Measurements from ENCODE around the gene NOP9.

The NOP9 gene

DNA sequence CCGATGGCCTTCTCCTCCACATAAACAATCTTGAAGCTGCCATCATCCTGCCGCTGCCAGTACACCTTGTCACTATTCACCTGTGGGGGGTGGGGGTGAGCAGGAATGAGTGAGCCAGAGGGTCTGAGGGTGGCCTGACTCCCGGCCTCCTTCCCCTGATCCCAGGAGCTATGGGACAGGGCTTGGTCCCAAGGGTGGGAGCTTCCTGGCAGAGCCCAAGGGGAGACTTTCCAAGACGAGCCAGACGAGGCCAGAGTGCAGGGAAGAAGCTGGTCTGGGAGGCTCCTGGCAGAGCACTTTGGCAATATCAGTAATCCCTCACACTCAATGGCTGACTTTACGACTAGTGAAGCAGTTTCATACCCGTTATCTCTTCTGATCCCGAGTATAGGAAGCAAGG is 44.2 kb upstream of the NOP9 start:
- Histone ChIP-seq H4K20me1 (ENCODE audit: low read depth, low read length) (no peaks in the 10 kb centered on the region), H3K9ac (ENCODE audit: low read length) (no peak overlapping the region), H3K36me3 (ENCODE audit: low read length) (no peaks in the 10 kb centered on the region), H2AFZ (ENCODE audit: low read depth, low read length, severe bottlenecking) (no peak overlapping the region), H3K9me3 (ENCODE audit: insufficient read depth, low read length) (no peaks in the 10 kb centered on the region), H3K27ac (ENCODE audit: low read depth, low read length) (no peak overlapping the region), H3K4me2 (ENCODE audit: low read depth, low read length, poor library complexity, severe bottlenecking) (no peak overlapping the region), H3F3A (ENCODE audit: insufficient read depth) (no peaks in the 10 kb centered on the region), H3K9me2 (replicated peaks; ENCODE audit: insufficient read depth, low read length) (no peaks in the 10 kb centered on the region), H3K79me2 (ENCODE audit: insufficient read depth, low read length) (no peaks in the 10 kb centered on the region), H3K4me3 (ENCODE audit: insufficient read depth, low read length, poor library complexity, severe bottlenecking) (no peak overlapping the region), H3K27me3 (ENCODE audit: low read length) (no peaks in the 10 kb centered on the region)
- TF ChIP-seq EZH2phosphoT487 (conservative IDR thresholded peaks at IDR 0.05; ENCODE audit: low read length) = no peak
- TF ChIP-seq, protein P1, sequence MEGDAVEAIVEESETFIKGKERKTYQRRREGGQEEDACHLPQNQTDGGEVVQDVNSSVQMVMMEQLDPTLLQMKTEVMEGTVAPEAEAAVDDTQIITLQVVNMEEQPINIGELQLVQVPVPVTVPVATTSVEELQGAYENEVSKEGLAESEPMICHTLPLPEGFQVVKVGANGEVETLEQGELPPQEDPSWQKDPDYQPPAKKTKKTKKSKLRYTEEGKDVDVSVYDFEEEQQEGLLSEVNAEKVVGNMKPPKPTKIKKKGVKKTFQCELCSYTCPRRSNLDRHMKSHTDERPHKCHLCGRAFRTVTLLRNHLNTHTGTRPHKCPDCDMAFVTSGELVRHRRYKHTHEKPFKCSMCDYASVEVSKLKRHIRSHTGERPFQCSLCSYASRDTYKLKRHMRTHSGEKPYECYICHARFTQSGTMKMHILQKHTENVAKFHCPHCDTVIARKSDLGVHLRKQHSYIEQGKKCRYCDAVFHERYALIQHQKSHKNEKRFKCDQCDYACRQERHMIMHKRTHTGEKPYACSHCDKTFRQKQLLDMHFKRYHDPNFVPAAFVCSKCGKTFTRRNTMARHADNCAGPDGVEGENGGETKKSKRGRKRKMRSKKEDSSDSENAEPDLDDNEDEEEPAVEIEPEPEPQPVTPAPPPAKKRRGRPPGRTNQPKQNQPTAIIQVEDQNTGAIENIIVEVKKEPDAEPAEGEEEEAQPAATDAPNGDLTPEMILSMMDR (IDR thresholded peaks at IDR 0.05; ENCODE audit: insufficient read depth, low read length, poor library complexity, severe bottlenecking) = no peak

DNA sequence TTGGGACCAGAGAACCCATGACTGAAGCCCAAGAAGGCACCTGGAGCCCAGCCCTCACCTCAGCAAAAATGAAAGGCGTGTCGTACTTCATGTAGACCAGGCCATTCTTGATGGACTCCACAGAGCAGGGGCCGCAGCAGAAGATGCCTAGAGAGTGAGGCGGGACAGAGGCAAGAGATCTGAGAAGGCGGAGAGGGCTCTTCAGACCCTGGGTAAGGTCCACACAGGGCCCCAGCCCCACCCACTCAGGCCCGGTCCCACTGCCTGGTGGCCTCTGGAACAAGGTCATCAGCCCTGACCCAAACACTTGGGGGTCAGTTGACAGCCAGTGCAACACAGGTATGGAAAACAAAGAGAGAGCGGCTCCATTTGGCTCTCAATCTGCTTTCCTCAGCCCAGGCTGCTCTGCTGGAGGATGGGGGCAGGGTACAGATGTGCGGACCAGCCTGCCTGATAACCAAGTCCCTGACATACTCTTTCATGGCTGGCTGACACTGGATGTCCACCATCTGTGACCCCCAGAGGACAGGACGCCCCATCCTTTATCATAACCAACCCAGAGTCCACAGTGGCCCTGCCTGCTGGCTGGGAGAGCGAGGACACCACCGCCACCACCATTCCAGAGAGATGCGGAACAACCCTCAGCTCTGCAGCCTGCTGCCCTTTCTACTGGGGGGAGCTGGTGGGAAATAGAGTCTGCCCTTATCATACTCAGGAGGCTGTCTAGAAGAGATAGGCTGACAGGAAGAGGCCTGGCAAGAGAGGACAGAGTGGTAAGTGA is 43.5 kb upstream of the NOP9 start:
- no peak for TF ChIP-seq EZH2phosphoT487 (conservative IDR thresholded peaks at IDR 0.05; ENCODE audit: low read length)
- TF ChIP-seq, protein P1 (IDR thresholded peaks at IDR 0.05; ENCODE audit: insufficient read depth, low read length, poor library complexity, severe bottlenecking) = no peak
- H4K20me1 ChIP-seq (ENCODE audit: low read depth, low read length) = no peaks in the 10 kb centered on the region

DNA sequence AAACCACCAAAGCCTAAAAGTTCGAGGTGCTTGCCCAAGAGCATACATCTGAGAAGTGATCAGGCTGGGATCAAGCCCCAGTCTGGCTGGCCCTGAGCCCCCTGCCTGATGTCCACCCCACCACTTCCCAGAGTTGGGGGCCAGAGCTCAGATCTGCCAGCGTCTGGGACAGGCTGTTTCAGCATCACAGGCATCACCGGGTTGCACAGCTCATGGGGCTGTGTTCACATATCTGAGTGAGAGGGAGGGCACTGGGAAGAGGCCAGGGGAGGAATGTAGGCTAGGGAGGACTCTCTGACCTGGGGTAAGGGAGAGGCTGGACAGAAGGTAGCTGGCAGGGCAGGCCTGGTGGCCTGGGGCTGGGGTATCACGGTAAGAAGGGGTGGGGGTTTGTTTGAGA is 42.7 kb upstream of the NOP9 start:
- H3K27me3 ChIP-seq (ENCODE audit: low read length) = no peaks in the 10 kb centered on the region
- TF ChIP-seq, protein P1 (IDR thresholded peaks at IDR 0.05; ENCODE audit: insufficient read depth, low read length, poor library complexity, severe bottlenecking) = no peak
- TF ChIP-seq EZH2phosphoT487 (conservative IDR thresholded peaks at IDR 0.05; ENCODE audit: low read length) = no peak
- no peak overlapping the region for H3K9ac ChIP-seq (ENCODE audit: low read length)
- no peaks in the 10 kb centered on the region for H3K79me2 ChIP-seq (ENCODE audit: insufficient read depth, low read length)
- H3K27ac ChIP-seq (ENCODE audit: low read depth, low read length) = no peak overlapping the region
- no peak overlapping the region for H2AFZ ChIP-seq (ENCODE audit: low read depth, low read length, severe bottlenecking)
- H3F3A ChIP-seq (ENCODE audit: insufficient read depth) = no peaks in the 10 kb centered on the region
- no peaks in the 10 kb centered on the region for H3K36me3 ChIP-seq (ENCODE audit: low read length)
- no peaks in the 10 kb centered on the region for H4K20me1 ChIP-seq (ENCODE audit: low read depth, low read length)
- no peaks in the 10 kb centered on the region for H3K9me3 ChIP-seq (ENCODE audit: insufficient read depth, low read length)
- H3K4me2 ChIP-seq (ENCODE audit: low read depth, low read length, poor library complexity, severe bottlenecking) = no peak overlapping the region
- no peaks in the 10 kb centered on the region for H3K9me2 ChIP-seq (replicated peaks; ENCODE audit: insufficient read depth, low read length)
- no peak overlapping the region for H3K4me3 ChIP-seq (ENCODE audit: insufficient read depth, low read length, poor library complexity, severe bottlenecking)

More for the DNA sequence above, 43.5 kb upstream of the NOP9 start:
- Histone ChIP-seq H2AFZ (ENCODE audit: low read depth, low read length, severe bottlenecking) (no peak overlapping the region), H3F3A (ENCODE audit: insufficient read depth) (no peaks in the 10 kb centered on the region), H3K27ac (ENCODE audit: low read depth, low read length) (no peak overlapping the region), H3K4me2 (ENCODE audit: low read depth, low read length, poor library complexity, severe bottlenecking) (no peak overlapping the region), H3K27me3 (ENCODE audit: low read length) (no peaks in the 10 kb centered on the region), H3K9ac (ENCODE audit: low read length) (no peak overlapping the region), H3K4me3 (ENCODE audit: insufficient read depth, low read length, poor library complexity, severe bottlenecking) (no peak overlapping the region), H3K79me2 (ENCODE audit: insufficient read depth, low read length) (no peaks in the 10 kb centered on the region), H3K9me2 (replicated peaks; ENCODE audit: insufficient read depth, low read length) (no peaks in the 10 kb centered on the region), H3K36me3 (ENCODE audit: low read length) (no peaks in the 10 kb centered on the region), H3K9me3 (ENCODE audit: insufficient read depth, low read length) (no peaks in the 10 kb centered on the region)

Measured in SU-DHL-6 (cell line).